A673 (cell line): ENCODE measurements around the gene KCNS3.

Source experiments
- EZH2 ChIP-seq: fragments of 200-600 bp; sonication (generic); IDR thresholded peaks from 2 replicates; pipeline ENCODE4 v1.6.1; 2017; ENCODE audit warnings: borderline replicate concordance, low read depth, mild to moderate bottlenecking, mixed read lengths, antibody characterized with exemption, low read length; ENCODE audit not compliant: poor library complexity, severe bottlenecking
- TF ChIP-seq, protein P1 (sequence below): fragments of 300-800, 200-600 bp; sonication (generic); conservative IDR thresholded peaks from 2 replicates; pipeline ENCODE4 v1.5.1; 2017; ENCODE audit warnings: low read depth, mild to moderate bottlenecking, antibody characterized with exemption, low read length, moderate library complexity, mixed read lengths

DNA sequence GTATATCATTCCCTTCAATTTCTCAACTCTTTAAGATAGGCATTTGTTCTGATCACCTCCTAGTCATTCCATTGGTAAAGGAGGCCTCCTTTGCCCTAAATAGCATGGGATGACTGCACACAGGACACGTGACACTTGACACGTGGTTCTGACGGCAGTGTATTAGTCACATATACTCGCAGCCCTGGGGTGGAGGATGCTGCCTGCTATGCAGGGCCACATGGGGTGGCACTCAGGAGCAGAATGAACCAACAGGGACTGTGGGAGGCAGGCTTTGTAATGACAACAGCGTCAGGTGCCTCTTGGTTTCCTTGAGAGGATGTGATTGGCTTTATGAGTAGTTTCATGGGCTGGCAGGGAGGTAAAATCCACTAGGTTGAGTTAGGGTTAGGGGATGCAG is 9.3 kb upstream of the KCNS3 start:
- TF ChIP-seq, protein P1, sequence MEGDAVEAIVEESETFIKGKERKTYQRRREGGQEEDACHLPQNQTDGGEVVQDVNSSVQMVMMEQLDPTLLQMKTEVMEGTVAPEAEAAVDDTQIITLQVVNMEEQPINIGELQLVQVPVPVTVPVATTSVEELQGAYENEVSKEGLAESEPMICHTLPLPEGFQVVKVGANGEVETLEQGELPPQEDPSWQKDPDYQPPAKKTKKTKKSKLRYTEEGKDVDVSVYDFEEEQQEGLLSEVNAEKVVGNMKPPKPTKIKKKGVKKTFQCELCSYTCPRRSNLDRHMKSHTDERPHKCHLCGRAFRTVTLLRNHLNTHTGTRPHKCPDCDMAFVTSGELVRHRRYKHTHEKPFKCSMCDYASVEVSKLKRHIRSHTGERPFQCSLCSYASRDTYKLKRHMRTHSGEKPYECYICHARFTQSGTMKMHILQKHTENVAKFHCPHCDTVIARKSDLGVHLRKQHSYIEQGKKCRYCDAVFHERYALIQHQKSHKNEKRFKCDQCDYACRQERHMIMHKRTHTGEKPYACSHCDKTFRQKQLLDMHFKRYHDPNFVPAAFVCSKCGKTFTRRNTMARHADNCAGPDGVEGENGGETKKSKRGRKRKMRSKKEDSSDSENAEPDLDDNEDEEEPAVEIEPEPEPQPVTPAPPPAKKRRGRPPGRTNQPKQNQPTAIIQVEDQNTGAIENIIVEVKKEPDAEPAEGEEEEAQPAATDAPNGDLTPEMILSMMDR, result no peak
- no peak for TF ChIP-seq EZH2
